ENCODE results near the gene GOLGA6D.
"Not testable (repeated sequence)": the region's sequence is repeated elsewhere in the genome, so short reads cannot be mapped to it uniquely, and the experiment has no call there.

GOLGA6D gene

DNA sequence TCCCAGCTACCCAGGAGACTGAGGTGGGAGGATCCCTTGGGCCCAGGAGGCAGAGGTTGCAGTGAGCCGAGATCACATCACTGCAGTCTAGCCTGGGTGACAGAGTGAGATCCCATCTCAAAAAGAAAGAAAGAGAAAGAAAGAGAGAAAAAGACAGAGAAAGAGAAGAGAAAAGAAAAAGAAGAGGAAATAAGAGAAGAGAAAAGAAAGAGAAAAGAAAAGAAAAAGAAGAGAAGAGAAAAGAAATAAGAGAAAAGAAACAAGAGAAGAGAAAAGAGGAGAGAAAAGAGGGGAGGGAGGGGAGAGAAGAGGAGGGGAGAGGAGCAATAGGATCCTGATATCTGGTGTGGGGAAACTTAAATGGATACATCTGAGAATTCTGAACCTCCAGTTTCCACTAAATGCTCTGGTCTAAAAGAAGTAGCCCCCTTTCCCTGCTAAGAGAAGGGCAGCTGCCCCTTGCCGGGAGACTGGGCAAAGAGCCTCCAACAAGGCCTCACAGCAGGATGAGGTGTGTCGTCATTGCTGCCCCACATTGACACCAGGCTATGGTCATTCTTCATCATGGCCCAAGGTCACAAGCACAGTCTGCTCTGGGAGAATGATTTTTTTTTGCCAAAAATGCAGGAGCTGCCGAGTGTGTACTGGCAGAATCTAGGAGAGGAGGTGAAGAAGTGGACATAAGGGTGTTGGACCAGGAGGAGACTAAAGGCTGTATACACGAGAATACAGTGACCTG is 32.1 kb downstream of the GOLGA6D start:
- Histone ChIP-seq H3K4me1 (ENCODE audit: control insufficient read depth, insufficient read depth, low read length, unreplicated experiment) (peaks cover 7% of the 10 kb centered on the region), H3K27ac (ENCODE audit: low read depth, low read length) (no peak overlapping the region), H3K4me3 (ENCODE audit: low read depth, low read length) (no peak overlapping the region), H3K27me3 (ENCODE audit: insufficient read depth, low read length) (no peaks in the 10 kb centered on the region), H3K79me2 (ENCODE audit: control insufficient read depth, insufficient read depth, low read length, unreplicated experiment) (no peaks in the 10 kb centered on the region), H3K36me3 (ENCODE audit: insufficient read depth, low read length) (no peaks in the 10 kb centered on the region), H2AFZ (ENCODE audit: low read length, unreplicated experiment) (no peak overlapping the region)

DNA sequence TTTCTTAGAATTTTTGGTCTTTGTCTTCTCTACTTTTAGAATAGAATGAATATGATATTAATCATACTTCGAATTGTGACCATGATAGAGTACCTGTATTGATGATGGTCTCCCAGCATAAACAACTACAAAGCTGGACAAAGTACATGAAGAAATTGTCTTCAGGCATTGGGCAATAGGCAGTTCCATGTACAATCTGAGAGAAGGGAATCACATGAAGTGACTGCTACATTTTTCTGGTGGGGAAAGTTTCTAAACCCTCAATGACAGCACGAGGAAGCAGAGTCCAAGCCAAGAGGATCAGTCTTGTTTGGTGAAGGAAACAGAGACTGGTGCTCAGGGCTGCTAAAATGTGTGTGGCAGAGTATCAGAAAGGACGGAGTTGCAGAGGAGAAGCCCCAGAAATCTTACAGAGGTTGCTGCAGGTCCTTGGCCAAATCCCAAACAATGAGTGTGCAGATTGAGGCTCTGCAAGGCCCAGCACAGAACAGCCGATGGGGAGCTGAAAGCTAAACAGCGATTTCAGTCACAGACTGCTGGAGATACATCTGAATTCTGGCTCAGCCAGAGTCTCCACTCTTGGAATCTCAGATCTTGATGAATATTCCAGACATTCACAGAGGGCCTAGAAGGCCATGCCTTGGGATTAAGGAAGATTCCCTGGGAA is 36.7 kb downstream of the GOLGA6D start:
- not testable (repeated sequence) for H3K4me3 ChIP-seq (ENCODE audit: low read depth, low read length); H3K79me2 ChIP-seq (ENCODE audit: control insufficient read depth, insufficient read depth, low read length, unreplicated experiment); H3K27me3 ChIP-seq (ENCODE audit: insufficient read depth, low read length); H3K4me1 ChIP-seq (ENCODE audit: control insufficient read depth, insufficient read depth, low read length, unreplicated experiment); H3K36me3 ChIP-seq (ENCODE audit: insufficient read depth, low read length); H3K27ac ChIP-seq (ENCODE audit: low read depth, low read length); H2AFZ ChIP-seq (ENCODE audit: low read length, unreplicated experiment)

- H3K27me3 ChIP-seq (ENCODE audit: insufficient read depth, low read length): peaks cover 5% of the 10 kb centered on the region; the same call in 1 of the 2 replicates
- H3K4me3 ChIP-seq (ENCODE audit: low read depth, low read length): no peak overlapping the region
- H3K79me2 ChIP-seq (ENCODE audit: control insufficient read depth, insufficient read depth, low read length, unreplicated experiment): no peaks in the 10 kb centered on the region
- H3K4me1 ChIP-seq (ENCODE audit: control insufficient read depth, insufficient read depth, low read length, unreplicated experiment): no peaks in the 10 kb centered on the region
- H3K36me3 ChIP-seq (ENCODE audit: insufficient read depth, low read length): no peaks in the 10 kb centered on the region
- no peak overlapping the region for H3K27ac ChIP-seq (ENCODE audit: low read depth, low read length)
- H2AFZ ChIP-seq (ENCODE audit: low read length, unreplicated experiment): no peak overlapping the region
These were observed 39.1 kb downstream of the GOLGA6D start for GRCh38 chr15:75321711-75322110.

DNA sequence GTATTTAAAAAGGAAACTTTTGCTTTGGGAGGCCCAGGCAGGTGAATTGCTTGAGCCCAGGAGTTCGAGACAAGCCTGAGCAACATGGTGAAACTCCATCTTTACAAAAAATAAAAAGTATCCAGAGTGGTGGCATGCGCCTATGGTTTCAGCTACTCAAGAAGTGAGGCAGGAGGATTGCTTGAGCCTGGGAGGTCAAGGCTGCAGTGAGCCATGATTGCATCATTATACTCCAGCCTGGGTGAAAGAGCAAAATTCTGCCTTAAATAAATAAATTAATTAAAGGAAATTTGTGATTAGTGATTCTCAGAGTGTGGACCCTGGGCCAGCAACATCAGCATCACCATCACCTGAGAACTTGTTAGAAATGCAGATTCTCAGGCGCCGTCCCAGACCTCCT is 43.3 kb downstream of the GOLGA6D start:
- no peak overlapping the region for H3K4me3 ChIP-seq (ENCODE audit: low read depth, low read length)
- H3K4me1 ChIP-seq (ENCODE audit: control insufficient read depth, insufficient read depth, low read length, unreplicated experiment): no peaks in the 10 kb centered on the region
- H3K27ac ChIP-seq (ENCODE audit: low read depth, low read length): no peak overlapping the region
- peaks cover 5% of the 10 kb centered on the region; the same call in 1 of the 2 replicates for H3K27me3 ChIP-seq (ENCODE audit: insufficient read depth, low read length)
- H3K36me3 ChIP-seq (ENCODE audit: insufficient read depth, low read length): no peaks in the 10 kb centered on the region
- H2AFZ ChIP-seq (ENCODE audit: low read length, unreplicated experiment): no peak overlapping the region
- no peaks in the 10 kb centered on the region for H3K79me2 ChIP-seq (ENCODE audit: control insufficient read depth, insufficient read depth, low read length, unreplicated experiment)

GRCh38 chr15:75327005-75327404 is 44.4 kb downstream of the GOLGA6D start:
- Histone ChIP-seq H2AFZ (ENCODE audit: low read length, unreplicated experiment) (no peak overlapping the region), H3K27me3 (ENCODE audit: insufficient read depth, low read length) (peaks cover 2% of the 10 kb centered on the region; the same call in 1 of the 2 replicates), H3K36me3 (ENCODE audit: insufficient read depth, low read length) (no peaks in the 10 kb centered on the region), H3K79me2 (ENCODE audit: control insufficient read depth, insufficient read depth, low read length, unreplicated experiment) (no peaks in the 10 kb centered on the region), H3K27ac (ENCODE audit: low read depth, low read length) (no peak overlapping the region), H3K4me3 (ENCODE audit: low read depth, low read length) (no peak overlapping the region), H3K4me1 (ENCODE audit: control insufficient read depth, insufficient read depth, low read length, unreplicated experiment) (no peaks in the 10 kb centered on the region)

DNA sequence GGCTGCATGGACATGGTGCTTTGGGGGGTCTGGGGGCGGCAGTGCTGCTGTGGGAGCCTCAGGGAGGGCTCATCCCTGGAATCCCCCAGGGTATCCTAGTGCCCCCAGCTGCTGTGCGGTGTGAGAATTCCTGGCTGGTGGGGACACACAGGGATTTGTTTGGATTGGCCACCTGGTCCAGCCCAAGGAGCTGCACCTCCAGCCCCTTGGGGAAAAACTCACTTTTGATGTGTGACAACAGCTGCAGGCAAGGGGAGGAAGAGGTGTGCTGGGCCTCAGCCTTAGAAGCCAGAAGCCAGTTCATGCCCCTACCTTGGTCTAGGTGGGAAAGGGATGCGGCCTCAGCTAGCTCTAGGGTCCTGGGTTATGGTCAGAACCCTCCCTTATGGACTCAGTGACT is 44.9 kb downstream of the GOLGA6D start:
- Histone ChIP-seq H3K4me1 (ENCODE audit: control insufficient read depth, insufficient read depth, low read length, unreplicated experiment) (no peaks in the 10 kb centered on the region), H3K27ac (ENCODE audit: low read depth, low read length) (no peak overlapping the region), H3K4me3 (ENCODE audit: low read depth, low read length) (no peak overlapping the region), H3K36me3 (ENCODE audit: insufficient read depth, low read length) (no peaks in the 10 kb centered on the region), H3K27me3 (ENCODE audit: insufficient read depth, low read length) (no peaks in the 10 kb centered on the region), H3K79me2 (ENCODE audit: control insufficient read depth, insufficient read depth, low read length, unreplicated experiment) (no peaks in the 10 kb centered on the region), H2AFZ (ENCODE audit: low read length, unreplicated experiment) (no peak overlapping the region)

GRCh38 chr15:75328493-75329314 is 46.1 kb downstream of the GOLGA6D start:
- no peaks in the 10 kb centered on the region for H3K27me3 ChIP-seq (ENCODE audit: insufficient read depth, low read length)

GRCh38 chr15:75329571-75329970 is 46.9 kb downstream of the GOLGA6D start:
- no peak overlapping the region for H3K27ac ChIP-seq (ENCODE audit: low read depth, low read length)
- H3K79me2 ChIP-seq (ENCODE audit: control insufficient read depth, insufficient read depth, low read length, unreplicated experiment): no peaks in the 10 kb centered on the region
- no peak overlapping the region for H3K4me3 ChIP-seq (ENCODE audit: low read depth, low read length)
- no peaks in the 10 kb centered on the region for H3K36me3 ChIP-seq (ENCODE audit: insufficient read depth, low read length)
- no peaks in the 10 kb centered on the region for H3K27me3 ChIP-seq (ENCODE audit: insufficient read depth, low read length)
- no peaks in the 10 kb centered on the region for H3K4me1 ChIP-seq (ENCODE audit: control insufficient read depth, insufficient read depth, low read length, unreplicated experiment)
- no peak overlapping the region for H2AFZ ChIP-seq (ENCODE audit: low read length, unreplicated experiment)

More at GRCh38 chr15:75328493-75329314, 46.1 kb downstream of the GOLGA6D start:
- Histone ChIP-seq H3K79me2 (ENCODE audit: control insufficient read depth, insufficient read depth, low read length, unreplicated experiment) (no peaks in the 10 kb centered on the region), H2AFZ (ENCODE audit: low read length, unreplicated experiment) (no peak overlapping the region), H3K27ac (ENCODE audit: low read depth, low read length) (no peak overlapping the region), H3K4me3 (ENCODE audit: low read depth, low read length) (no peak overlapping the region), H3K36me3 (ENCODE audit: insufficient read depth, low read length) (no peaks in the 10 kb centered on the region), H3K4me1 (ENCODE audit: control insufficient read depth, insufficient read depth, low read length, unreplicated experiment) (no peaks in the 10 kb centered on the region)

- not testable (repeated sequence) for H2AFZ ChIP-seq (ENCODE audit: low read length, unreplicated experiment); H3K4me3 ChIP-seq (ENCODE audit: low read depth, low read length); H3K4me1 ChIP-seq (ENCODE audit: control insufficient read depth, insufficient read depth, low read length, unreplicated experiment); H3K36me3 ChIP-seq (ENCODE audit: insufficient read depth, low read length); H3K27me3 ChIP-seq (ENCODE audit: insufficient read depth, low read length); H3K27ac ChIP-seq (ENCODE audit: low read depth, low read length)
- H3K79me2 ChIP-seq (ENCODE audit: control insufficient read depth, insufficient read depth, low read length, unreplicated experiment): peaks cover 11% of the 10 kb centered on the region
These were observed 49.5 kb downstream of the GOLGA6D start for GRCh38 chr15:75332093-75332492.

GRCh38 chr15:75333654-75334419 is 51.2 kb downstream of the GOLGA6D start:
- not testable (repeated sequence) for H3K4me1 ChIP-seq (ENCODE audit: control insufficient read depth, insufficient read depth, low read length, unreplicated experiment); H3K4me3 ChIP-seq (ENCODE audit: low read depth, low read length); H2AFZ ChIP-seq (ENCODE audit: low read length, unreplicated experiment); H3K27ac ChIP-seq (ENCODE audit: low read depth, low read length); H3K27me3 ChIP-seq (ENCODE audit: insufficient read depth, low read length); H3K36me3 ChIP-seq (ENCODE audit: insufficient read depth, low read length)
- peaks cover 12% of the 10 kb centered on the region for H3K79me2 ChIP-seq (ENCODE audit: control insufficient read depth, insufficient read depth, low read length, unreplicated experiment)

Data from ACC112 (cell line).